HepG2 (cell line): ENCODE data around the gene DDIAS. TPM values are rescaled to one million over a fixed set of nuclear protein-coding genes. Genes with fewer than 3 reads are reported as not detected.

ENCODE experiments used
- ARNT2 ChIP-seq: sonication (generic); formaldehyde crosslinking; IDR thresholded peaks from 2 replicates; pipeline ENCODE4 v1.8.0; 2022; ENCODE audit warnings: mild to moderate bottlenecking, low read depth, missing genetic modification reagents, moderate library complexity
- ATF6 ChIP-seq: sonication (generic); formaldehyde crosslinking; conservative IDR thresholded peaks from 2 replicates; pipeline ENCODE4 v1.4.0; 2020; ENCODE audit warnings: missing genetic modification reagents
- ATF7 ChIP-seq, 2 experiments: fragments of 450-650 bp in 1 of 2; sonication (generic) in 1 of 2; formaldehyde crosslinking in 1 of 2; IDR thresholded peaks; 2 replicates each; pipeline versions ENCODE4 v1.4.0 to v1.6.1; 2016 to 2020; ENCODE audit warnings: antibody characterized with exemption in 1 of 2, mild to moderate bottlenecking in 1 of 2, missing genetic modification reagents in 1 of 2
- DPF2 ChIP-seq: sonication (generic); formaldehyde crosslinking; IDR thresholded peaks from 2 replicates; pipeline ENCODE4 v1.4.0; 2020; ENCODE audit warnings: mild to moderate bottlenecking, low read depth, missing genetic modification reagents, borderline replicate concordance
- DZIP1 ChIP-seq: sonication (generic); formaldehyde crosslinking; IDR thresholded peaks from 2 replicates; pipeline ENCODE4 v1.5.0; 2020; ENCODE audit warnings: mild to moderate bottlenecking, missing genetic modification reagents
- FOXA1 ChIP-seq, 2 experiments: fragments of 450-650 bp in 1 of 2; sonication (generic) in 1 of 2; formaldehyde crosslinking in 1 of 2; IDR thresholded peaks; 2 replicates each; pipeline versions ENCODE4 v1.4.0 to v1.6.1; 2016 to 2020; ENCODE audit warnings: missing genetic modification reagents in 1 of 2
- GTF2F1 ChIP-seq: fragments of 150-350 bp; IDR thresholded peaks from 2 replicates; pipeline ENCODE4 v1.6.1; 2014; ENCODE audit warnings: low read length
- HOXA7 ChIP-seq: sonication (generic); formaldehyde crosslinking; IDR thresholded peaks from 2 replicates; pipeline ENCODE4 v1.8.1; 2022; ENCODE audit warnings: mild to moderate bottlenecking, missing genetic modification reagents, moderate library complexity
- IKZF1 ChIP-seq: fragments of 450-650 bp; IDR thresholded peaks from 2 replicates; pipeline ENCODE4 v1.7.1; 2016
- KDM6A ChIP-seq: IDR thresholded peaks from 2 replicates; pipeline ENCODE4 v1.6.1; 2016; ENCODE audit warnings: low read depth
- MIER2 ChIP-seq: IDR thresholded peaks from 2 replicates; pipeline ENCODE4 v1.6.1; 2016; ENCODE audit warnings: missing biosample characterization, missing genetic modification reagents
- NONO ChIP-seq, 2 experiments: fragments of 450-650 bp in 1 of 2; sonication (generic) in 1 of 2; formaldehyde crosslinking in 1 of 2; IDR thresholded peaks in 1 of 2; conservative IDR thresholded peaks in 1 of 2; 2 replicates each; pipeline versions ENCODE4 v1.6.1 to v1.8.0; 2017 to 2022; ENCODE audit warnings: mild to moderate bottlenecking in 1 of 2, missing genetic modification reagents in 1 of 2, moderate library complexity in 1 of 2
- RXRA ChIP-seq: sonication (generic); formaldehyde crosslinking; IDR thresholded peaks from 2 replicates; pipeline ENCODE4 v1.5.1; 2020; ENCODE audit warnings: missing genetic modification reagents
- TBL1XR1 ChIP-seq: fragments of 150-350 bp; IDR thresholded peaks from 2 replicates; pipeline ENCODE4 v1.6.1; 2014; ENCODE audit warnings: borderline replicate concordance, low read length; ENCODE audit not compliant: partially characterized antibody
- ZC3H4 ChIP-seq: sonication (generic); formaldehyde crosslinking; IDR thresholded peaks from 2 replicates; pipeline ENCODE4 v1.4.0; 2020; ENCODE audit warnings: missing genetic modification reagents, borderline replicate concordance
- ZNF12 ChIP-seq: sonication (generic); formaldehyde crosslinking; IDR thresholded peaks from 2 replicates; pipeline ENCODE4 v1.5.0; 2020; ENCODE audit warnings: missing genetic modification reagents
- ZNF275 ChIP-seq: sonication (generic); formaldehyde crosslinking; IDR thresholded peaks from 2 replicates; pipeline ENCODE4 v1.8.0; 2022; ENCODE audit warnings: missing genetic modification reagents, mild to moderate bottlenecking, inconsistent platforms, borderline replicate concordance
- ZNF503 ChIP-seq: sonication (generic); formaldehyde crosslinking; IDR thresholded peaks from 2 replicates; pipeline ENCODE4 v1.4.0; 2020; ENCODE audit warnings: missing genetic modification reagents
- ZNF598 ChIP-seq: sonication (generic); formaldehyde crosslinking; IDR thresholded peaks from 2 replicates; pipeline ENCODE4 v1.5.1; 2020; ENCODE audit warnings: mild to moderate bottlenecking, missing genetic modification reagents, borderline replicate concordance
- ZNF607 ChIP-seq: sonication (generic); formaldehyde crosslinking; IDR thresholded peaks from 2 replicates; pipeline ENCODE4 v1.5.1; 2020; ENCODE audit warnings: missing genetic modification reagents, mild to moderate bottlenecking, borderline replicate concordance
- ZSCAN30 ChIP-seq: sonication (generic); formaldehyde crosslinking; IDR thresholded peaks from 2 replicates; pipeline ENCODE4 v1.5.0; 2020; ENCODE audit warnings: mild to moderate bottlenecking, missing genetic modification reagents
- polyA plus RNA-seq, 8 experiments: library from polyadenylated mRNA; depleted of rRNA in 3 of 8; stranded (reverse) in 7 of 8; unstranded in 1 of 8; fragments of >200 nt; fragmentation: Illumina TruSeq in 4 of 8; extraction: Trizol in 4 of 8; gene quantifications; 2 replicates each; pipeline versions ENCODE4 v1.2.1 to v1.2.3, GENCODE V29; 2011 to 2016; ENCODE audit warnings: low read depth in 4 of 8, missing spikeins in 1 of 8, mixed read lengths in 1 of 8; ENCODE audit not compliant: insufficient read depth in 1 of 8
- total RNA-seq, 5 experiments: library from RNA; depleted of rRNA; stranded (reverse); fragments of >200 nt; fragmentation: Illumina TruSeq; extraction: Trizol; gene quantifications; 2 replicates each; pipeline ENCODE4 v1.2.3, GENCODE V29; 2016; ENCODE audit warnings: low read depth in 1 of 5

Gene DDIAS
- total and polyA plus RNA-seq, 2 of the 13 experiments (the other 11 are each of a cell fraction or from before 2014, with no cell fraction given), result 3.5 to 13.0 TPM

- TF ChIP-seq DZIP1 (CRISPR knock-in tag), result no peak
- no peak for TF ChIP-seq ZSCAN30 (CRISPR knock-in tag)
- TF ChIP-seq ZNF12 (CRISPR knock-in tag), result no peak
- 0 out of 2 replicates have a peak, but pooled peaks have one; percentile 8 for TF ChIP-seq DPF2 (CRISPR knock-in tag)
- TF ChIP-seq TBL1XR1, result no peak
- no peak for TF ChIP-seq MIER2 (CRISPR knock-in tag)
- TF ChIP-seq KDM6A (CRISPR knock-in tag), result no peak
- no peak; the same call in 1 of the 2 replicates for TF ChIP-seq ZNF275 (CRISPR knock-in tag)
- no peak for TF ChIP-seq ATF6
- TF ChIP-seq ZNF607 (CRISPR knock-in tag), result peak; percentile 62; the same call in 1 of the 2 replicates
- TF ChIP-seq ZNF598, result no peak
- TF ChIP-seq ARNT2 (CRISPR knock-in tag), result no peak
- no peak for TF ChIP-seq HOXA7 (CRISPR knock-in tag)
- TF ChIP-seq RXRA, result peak; percentile 41; the same call in 1 of the 2 replicates
- no peak for TF ChIP-seq ZNF503 (CRISPR knock-in tag)
- no peak for TF ChIP-seq FOXA1 (IDR thresholded peaks at IDR 0.05)
- no peak for TF ChIP-seq FOXA1 (CRISPR knock-in tag; IDR thresholded peaks at IDR 0.05)
- TF ChIP-seq ATF7 (IDR thresholded peaks at IDR 0.05), result no peak
- no peak for TF ChIP-seq ATF7 (CRISPR knock-in tag; IDR thresholded peaks at IDR 0.05)
- no peak for TF ChIP-seq GTF2F1
- no peak for TF ChIP-seq ZC3H4 (CRISPR knock-in tag)
- no peak for TF ChIP-seq NONO (IDR thresholded peaks at IDR 0.05)
- no peak; the same call in 1 of the 2 replicates for TF ChIP-seq NONO (CRISPR knock-in tag; conservative IDR thresholded peaks at IDR 0.05)
- no peak for TF ChIP-seq IKZF1
Measured at GRCh38 chr11:82900277-82901164, 1.0 kb upstream of the DDIAS start, which contains the start of gene PRCP (continued).
